ENCODE results near the gene GHITM.
A peak's percentile ranks its signal among the peaks of the same experiment; 100 is the strongest.

Gene GHITM

DNA sequence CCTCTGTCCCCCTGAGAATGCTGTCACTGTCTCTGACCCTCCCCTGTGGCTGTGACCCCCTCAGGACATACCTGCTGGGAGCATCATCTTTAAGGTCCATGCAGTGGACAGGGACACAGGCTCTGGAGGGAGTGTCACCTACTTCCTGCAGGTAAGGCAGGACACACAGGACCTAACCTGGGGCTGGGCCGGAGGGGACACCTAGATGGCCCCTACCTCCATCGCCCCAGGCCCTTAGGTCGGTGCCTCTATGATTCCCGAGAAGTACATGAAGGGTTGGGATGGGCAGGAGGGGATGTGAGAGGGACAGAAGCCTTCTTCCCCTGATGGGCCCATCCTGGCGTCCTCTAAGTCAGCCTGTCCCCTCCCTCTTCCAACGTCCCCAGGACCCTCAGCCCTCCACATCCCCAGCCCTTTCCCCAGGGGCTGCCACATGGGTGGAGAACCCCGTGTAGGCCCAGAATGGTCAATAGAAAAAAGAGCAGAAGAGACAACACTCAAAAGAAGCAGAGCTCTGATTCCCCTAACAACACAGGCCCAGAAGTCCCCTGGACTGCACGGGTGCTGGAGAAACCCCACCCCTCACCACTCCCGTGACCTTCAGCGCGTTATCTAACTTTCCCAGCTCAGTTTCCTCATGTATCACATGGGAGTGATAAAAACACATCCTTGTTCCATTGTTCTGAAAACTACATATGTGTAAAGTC is 61.4 kb downstream of the GHITM start:
- DNase-seq (ENCODE audit: low read depth, low spot score), result no peak

- peak; percentile 44 for DNase-seq (ENCODE audit: low read depth, low spot score)
These were observed 61.9 kb downstream of the GHITM start for GRCh38 chr10:84201244-84201606.

GRCh38 chr10:84201682-84202081 is 62.4 kb downstream of the GHITM start:
- DNase-seq (ENCODE audit: low read depth, low spot score), result no peak

- no peak for DNase-seq (ENCODE audit: low read depth, low spot score)
These were observed 63.0 kb downstream of the GHITM start for GRCh38 chr10:84202349-84202748.

Measured in ELF-1 (cell line).